OCI-LY3 (cell line): ENCODE measurements around the gene RETREG2.

Experiments
- CTCF ChIP-seq: fragments of 200-600, 300-600 bp; sonication (generic); IDR thresholded peaks from 2 replicates; pipeline ENCODE4 v1.5.1; 2014; ENCODE audit warnings: antibody characterized with exemption, low read length, low read depth
- EZH2phosphoT487 ChIP-seq: fragments of 200-600 bp; shearing (Covaris generic); IDR thresholded peaks from 2 replicates; pipeline ENCODE4 v1.6.1; 2018; ENCODE audit warnings: antibody characterized with exemption, mixed run types, low read depth

- TF ChIP-seq CTCF = no peak
- no peak for TF ChIP-seq EZH2phosphoT487
Measured at GRCh38 chr2:219218217-219218731, 40.2 kb downstream of the RETREG2 start.
